ENCODE data around the gene YKT6. TPM values are rescaled to one million over a fixed set of nuclear protein-coding genes. Genes with fewer than 3 reads are reported as not detected.

Gene YKT6
- polyA plus RNA-seq, 1 donor (not counting 4 experiments of a cell fraction or from before 2014, with no cell fraction given), result 148 TPM

DNA sequence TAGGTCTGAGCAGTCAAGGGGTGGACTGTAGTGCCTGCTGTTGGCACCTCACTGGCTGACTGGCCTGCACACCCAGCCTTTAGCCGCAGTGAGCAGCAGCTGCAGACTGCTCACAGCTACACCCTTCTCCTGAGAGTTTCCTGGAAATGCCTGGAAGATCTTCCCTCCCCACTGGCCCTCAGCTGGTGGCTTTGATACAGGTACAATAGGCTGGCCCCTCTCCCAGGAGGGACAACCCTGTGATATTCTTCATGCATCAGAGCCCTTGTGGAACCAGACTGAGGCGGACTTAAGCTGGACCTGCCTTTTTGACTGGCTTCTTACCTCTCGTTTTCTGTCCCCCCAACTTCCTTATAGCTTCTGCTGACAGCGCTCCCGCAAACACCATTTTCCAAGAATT lies 18.0 kb upstream of the YKT6 start:
- no peak for FAIRE-seq
- peaks cover 15% of the 10 kb centered on the region for H3K4me1 ChIP-seq (ENCODE audit: control insufficient read depth, extremely low read depth, insufficient read depth, low read length)

DNA sequence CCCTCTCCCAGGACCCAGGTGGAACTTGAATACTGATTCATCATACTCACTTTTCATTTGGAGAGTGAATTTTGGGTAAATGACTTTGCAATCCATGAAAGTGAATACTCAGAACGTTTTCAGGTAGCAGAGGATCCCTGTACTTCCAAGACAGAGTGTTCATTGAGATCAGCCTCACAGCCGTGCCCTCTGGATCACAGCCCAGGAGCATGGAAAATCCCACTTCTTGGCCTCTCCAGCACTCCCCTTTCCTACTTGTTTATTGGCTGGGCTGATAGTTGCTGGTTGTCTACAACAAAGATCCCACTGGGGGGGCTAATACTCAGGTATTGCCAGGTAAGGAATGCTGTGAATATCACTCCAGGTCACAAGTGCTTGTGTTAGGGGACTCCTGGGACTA lies 17.4 kb upstream of the YKT6 start:
- Histone ChIP-seq H3K4me3 (ENCODE audit: control insufficient read depth in 2 of 3, extremely low read depth in 1 of 3, insufficient read depth in 2 of 3, low read depth in 1 of 3, low read length in 3 of 3) (no peak overlapping the region), H3K27me3 (ENCODE audit: control insufficient read depth, extremely low read depth, insufficient read depth, low read length) (peaks cover 5% of the 10 kb centered on the region), H3K9me3 (ENCODE audit: control insufficient read depth, low read depth, low read length) (peaks cover 9% of the 10 kb centered on the region), H4K20me1 (ENCODE audit: control insufficient read depth, extremely low read depth, insufficient read depth, low read length) (no peaks in the 10 kb centered on the region), H3K36me3 (ENCODE audit: control insufficient read depth in 2 of 2, extremely low read depth in 1 of 2, insufficient read depth in 2 of 2, low read length in 2 of 2) (no peaks in the 10 kb centered on the region), H3K4me2 (ENCODE audit: control insufficient read depth, extremely low read depth, insufficient read depth, low read depth, low read length) (no peak overlapping the region), H3K4me1 (ENCODE audit: control insufficient read depth, extremely low read depth, insufficient read depth, low read length) (peaks cover 15% of the 10 kb centered on the region), H3K9me1 (ENCODE audit: control insufficient read depth, extremely low read depth, insufficient read depth, low read length) (no peaks in the 10 kb centered on the region), H3K27ac (ENCODE audit: control insufficient read depth, insufficient read depth, low read length) (no peak overlapping the region), H3K9ac (ENCODE audit: control insufficient read depth, extremely low read depth, insufficient read depth, low read length) (no peak overlapping the region), H2AFZ (ENCODE audit: control insufficient read depth, low read length) (no peak overlapping the region), H3K79me2 (ENCODE audit: control insufficient read depth, insufficient read depth, low read length) (no peaks in the 10 kb centered on the region)
- dilution Hi-C loops (cut with MboI; ENCODE audit: extremely low pct_ligation_motif_present, low sequenced_read_pairs), result no loop called here
- no peak for DNase-seq (ENCODE audit: low read depth, low spot score)
- FAIRE-seq, result no peak
- TF ChIP-seq, protein P1, sequence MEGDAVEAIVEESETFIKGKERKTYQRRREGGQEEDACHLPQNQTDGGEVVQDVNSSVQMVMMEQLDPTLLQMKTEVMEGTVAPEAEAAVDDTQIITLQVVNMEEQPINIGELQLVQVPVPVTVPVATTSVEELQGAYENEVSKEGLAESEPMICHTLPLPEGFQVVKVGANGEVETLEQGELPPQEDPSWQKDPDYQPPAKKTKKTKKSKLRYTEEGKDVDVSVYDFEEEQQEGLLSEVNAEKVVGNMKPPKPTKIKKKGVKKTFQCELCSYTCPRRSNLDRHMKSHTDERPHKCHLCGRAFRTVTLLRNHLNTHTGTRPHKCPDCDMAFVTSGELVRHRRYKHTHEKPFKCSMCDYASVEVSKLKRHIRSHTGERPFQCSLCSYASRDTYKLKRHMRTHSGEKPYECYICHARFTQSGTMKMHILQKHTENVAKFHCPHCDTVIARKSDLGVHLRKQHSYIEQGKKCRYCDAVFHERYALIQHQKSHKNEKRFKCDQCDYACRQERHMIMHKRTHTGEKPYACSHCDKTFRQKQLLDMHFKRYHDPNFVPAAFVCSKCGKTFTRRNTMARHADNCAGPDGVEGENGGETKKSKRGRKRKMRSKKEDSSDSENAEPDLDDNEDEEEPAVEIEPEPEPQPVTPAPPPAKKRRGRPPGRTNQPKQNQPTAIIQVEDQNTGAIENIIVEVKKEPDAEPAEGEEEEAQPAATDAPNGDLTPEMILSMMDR (optimal IDR thresholded peaks at IDR 0.05 in 1 of 3, IDR thresholded peaks at IDR 0.05 in 1 of 3, conservative IDR thresholded peaks at IDR 0.05 in 1 of 3; ENCODE audit: extremely low read depth in 1 of 3, insufficient read depth in 2 of 3, low read length in 3 of 3), result no peak
- no peak for TF ChIP-seq EZH2 (IDR thresholded peaks at IDR 0.05; ENCODE audit: low read length)

More for the DNA sequence above, 18.0 kb upstream of the YKT6 start:
- TF ChIP-seq EZH2 (IDR thresholded peaks at IDR 0.05; ENCODE audit: low read length), result no peak
- TF ChIP-seq, protein P1 (optimal IDR thresholded peaks at IDR 0.05 in 1 of 3, IDR thresholded peaks at IDR 0.05 in 1 of 3, conservative IDR thresholded peaks at IDR 0.05 in 1 of 3; ENCODE audit: extremely low read depth in 1 of 3, insufficient read depth in 2 of 3, low read length in 3 of 3), result no peak
- no peak for DNase-seq (ENCODE audit: low read depth, low spot score)
- Histone ChIP-seq H3K4me3 (ENCODE audit: control insufficient read depth in 2 of 3, extremely low read depth in 1 of 3, insufficient read depth in 2 of 3, low read depth in 1 of 3, low read length in 3 of 3) (no peak overlapping the region), H2AFZ (ENCODE audit: control insufficient read depth, low read length) (no peak overlapping the region), H3K4me2 (ENCODE audit: control insufficient read depth, extremely low read depth, insufficient read depth, low read depth, low read length) (no peak overlapping the region), H4K20me1 (ENCODE audit: control insufficient read depth, extremely low read depth, insufficient read depth, low read length) (no peaks in the 10 kb centered on the region), H3K9me1 (ENCODE audit: control insufficient read depth, extremely low read depth, insufficient read depth, low read length) (no peaks in the 10 kb centered on the region), H3K36me3 (ENCODE audit: control insufficient read depth in 2 of 2, extremely low read depth in 1 of 2, insufficient read depth in 2 of 2, low read length in 2 of 2) (no peaks in the 10 kb centered on the region), H3K9me3 (ENCODE audit: control insufficient read depth, low read depth, low read length) (peaks cover 9% of the 10 kb centered on the region), H3K27ac (ENCODE audit: control insufficient read depth, insufficient read depth, low read length) (no peak overlapping the region), H3K27me3 (ENCODE audit: control insufficient read depth, extremely low read depth, insufficient read depth, low read length) (peaks cover 7% of the 10 kb centered on the region), H3K9ac (ENCODE audit: control insufficient read depth, extremely low read depth, insufficient read depth, low read length) (no peak overlapping the region), H3K79me2 (ENCODE audit: control insufficient read depth, insufficient read depth, low read length) (no peaks in the 10 kb centered on the region)
- dilution Hi-C loops (cut with MboI; ENCODE audit: extremely low pct_ligation_motif_present, low sequenced_read_pairs), result no loop called here

Data from keratinocyte (primary cell).